Measurements from ENCODE around the gene NFATC1. TPM values are rescaled to one million over a fixed set of nuclear protein-coding genes. Genes with fewer than 3 reads are reported as not detected.

The NFATC1 gene
- total and polyA plus RNA-seq, 5 donors from 2014 or later = 13.1 to 64.7 (median 19.8) TPM

GRCh38 chr18:79489051-79489898 is 93.5 kb downstream of the NFATC1 start:
- Mint-ChIP-seq H3K27me3 (no peaks in the 10 kb centered on the region), H3K27ac (peak overlapping the region in 1 of 3 donors; percentile 84), H3K4me1 (peaks cover 0 to 16% (median 2%) of the 10 kb centered on the region in 4 donors), H3K9me3 (peaks cover 0 to 1% (median 0%) of the 10 kb centered on the region in 7 donors), H3K4me3 (peak overlapping the region in 1 of 4 donors; percentile 35), H3K36me3 (peaks cover 15% of the 10 kb centered on the region)
- peaks cover 6% of the 10 kb centered on the region for H3K4me1 ChIP-seq (ENCODE audit: control insufficient read depth, insufficient read depth, low read length, poor library complexity, severe bottlenecking)
- no peak for DNase-seq
- H3K4me3 ChIP-seq (ENCODE audit: low read depth, low read length) = no peak overlapping the region
- H3K27me3 ChIP-seq (ENCODE audit: control insufficient read depth, insufficient read depth, low read length) = no peaks in the 10 kb centered on the region
- no peaks in the 10 kb centered on the region for H3K9me3 ChIP-seq (ENCODE audit: control insufficient read depth in 2 of 2, low read length in 2 of 2)
- no peak for ATAC-seq (ENCODE audit: low read depth in 2 of 2)
- peaks cover 37% of the 10 kb centered on the region for H3K36me3 ChIP-seq (ENCODE audit: control insufficient read depth, insufficient read depth, low read length)
- H3K27ac ChIP-seq (ENCODE audit: insufficient read depth, low read length, poor library complexity, severe bottlenecking) = no peak overlapping the region

GRCh38 chr18:79489899-79490625 is 94.3 kb downstream of the NFATC1 start:
- Mint-ChIP-seq H3K27ac (no peak overlapping the region), H3K9me3 (peaks cover 0 to 1% (median 0%) of the 10 kb centered on the region in 7 donors), H3K4me3 (no peak overlapping the region), H3K4me1 (peaks cover 0 to 17% (median 2%) of the 10 kb centered on the region in 4 donors), H3K27me3 (no peaks in the 10 kb centered on the region), H3K36me3 (peaks cover 17% of the 10 kb centered on the region)
- H3K4me1 ChIP-seq (ENCODE audit: control insufficient read depth, insufficient read depth, low read length, poor library complexity, severe bottlenecking) = peaks cover 6% of the 10 kb centered on the region
- peaks cover 37% of the 10 kb centered on the region for H3K36me3 ChIP-seq (ENCODE audit: control insufficient read depth, insufficient read depth, low read length)
- DNase-seq (no peak), ATAC-seq (ENCODE audit: low read depth in 2 of 2) (no peak)
- no peak overlapping the region for H3K27ac ChIP-seq (ENCODE audit: insufficient read depth, low read length, poor library complexity, severe bottlenecking)
- no peaks in the 10 kb centered on the region for H3K27me3 ChIP-seq (ENCODE audit: control insufficient read depth, insufficient read depth, low read length)
- H3K4me3 ChIP-seq (ENCODE audit: low read depth, low read length) = no peak overlapping the region
- no peaks in the 10 kb centered on the region for H3K9me3 ChIP-seq (ENCODE audit: control insufficient read depth in 2 of 2, low read length in 2 of 2)

- no peak overlapping the region for H3K27ac Mint-ChIP-seq
- H3K4me3 Mint-ChIP-seq = no peak overlapping the region
- ATAC-seq (ENCODE audit: low read depth in 2 of 2) = no peak
- Histone ChIP-seq H3K9me3 (ENCODE audit: control insufficient read depth in 2 of 2, low read length in 2 of 2) (no peaks in the 10 kb centered on the region), H3K4me1 (ENCODE audit: control insufficient read depth, insufficient read depth, low read length, poor library complexity, severe bottlenecking) (peaks cover 6% of the 10 kb centered on the region), H3K27me3 (ENCODE audit: control insufficient read depth, insufficient read depth, low read length) (no peaks in the 10 kb centered on the region), H3K36me3 (ENCODE audit: control insufficient read depth, insufficient read depth, low read length) (peaks cover 38% of the 10 kb centered on the region), H3K4me3 (ENCODE audit: low read depth, low read length) (no peak overlapping the region), H3K27ac (ENCODE audit: insufficient read depth, low read length, poor library complexity, severe bottlenecking) (no peak overlapping the region)
- H3K9me3 Mint-ChIP-seq = peaks cover 0 to 3% (median 0%) of the 10 kb centered on the region in 7 donors
- peaks cover 0 to 20% (median 3%) of the 10 kb centered on the region in 4 donors for H3K4me1 Mint-ChIP-seq
- DNase-seq = no peak
- peaks cover 22% of the 10 kb centered on the region for H3K36me3 Mint-ChIP-seq
- H3K27me3 Mint-ChIP-seq = no peaks in the 10 kb centered on the region
These were observed 94.9 kb downstream of the NFATC1 start for GRCh38 chr18:79490626-79491041.

GRCh38 chr18:79491081-79491551 is 95.4 kb downstream of the NFATC1 start:
- Mint-ChIP-seq H3K4me3 (peak overlapping the region in 1 of 4 donors; percentile 13), H3K27ac (peak overlapping the region in 2 of 3 donors; percentile 31 to 72), H3K27me3 (no peaks in the 10 kb centered on the region), H3K36me3 (peaks cover 24% of the 10 kb centered on the region), H3K9me3 (peaks cover 0 to 4% (median 0%) of the 10 kb centered on the region in 7 donors), H3K4me1 (peaks cover 0 to 20% (median 3%) of the 10 kb centered on the region in 4 donors)
- Histone ChIP-seq H3K4me3 (ENCODE audit: low read depth, low read length) (no peak overlapping the region), H3K4me1 (ENCODE audit: control insufficient read depth, insufficient read depth, low read length, poor library complexity, severe bottlenecking) (peaks cover 6% of the 10 kb centered on the region), H3K27me3 (ENCODE audit: control insufficient read depth, insufficient read depth, low read length) (no peaks in the 10 kb centered on the region), H3K27ac (ENCODE audit: insufficient read depth, low read length, poor library complexity, severe bottlenecking) (no peak overlapping the region), H3K9me3 (ENCODE audit: control insufficient read depth in 2 of 2, low read length in 2 of 2) (no peaks in the 10 kb centered on the region), H3K36me3 (ENCODE audit: control insufficient read depth, insufficient read depth, low read length) (peaks cover 34% of the 10 kb centered on the region)
- DNase-seq (no peak), ATAC-seq (ENCODE audit: low read depth in 2 of 2) (no peak)

DNA sequence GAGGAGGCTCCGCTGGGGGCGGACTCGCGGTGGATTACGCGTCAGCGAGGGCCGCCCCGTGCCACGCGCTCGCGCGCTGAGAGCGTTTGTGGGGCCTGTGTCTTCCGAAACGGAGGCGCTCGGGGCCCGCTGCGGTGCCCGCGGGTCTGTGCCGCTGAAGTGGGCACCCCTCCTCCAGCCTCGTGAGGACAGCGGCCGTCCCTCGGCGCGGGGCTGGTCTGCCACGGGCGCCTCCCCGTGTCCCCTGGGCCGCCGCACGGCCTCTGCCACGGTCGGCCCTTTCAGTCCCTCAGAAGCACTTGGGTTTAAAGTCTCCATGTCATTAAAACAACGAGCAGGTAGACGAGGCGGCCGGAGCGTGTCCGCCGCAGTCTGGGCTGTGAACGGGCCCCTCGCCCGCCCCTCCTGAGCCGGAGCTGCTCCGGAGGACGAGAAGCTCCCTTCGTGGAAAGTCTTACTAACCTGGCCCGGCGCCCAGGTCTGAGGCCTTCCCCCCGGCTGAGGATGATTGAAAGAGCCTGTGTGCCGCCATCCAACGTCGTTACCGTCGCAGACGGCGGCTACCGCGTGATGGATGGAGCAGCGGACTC is 97.6 kb downstream of the NFATC1 start:
- H3K36me3 ChIP-seq (ENCODE audit: control insufficient read depth, insufficient read depth, low read length) = peaks cover 26% of the 10 kb centered on the region
- Mint-ChIP-seq H3K4me1 (peaks cover 0 to 22% (median 3%) of the 10 kb centered on the region in 4 donors), H3K9me3 (peaks cover 0 to 14% (median 2%) of the 10 kb centered on the region in 7 donors), H3K4me3 (no peak overlapping the region), H3K36me3 (peaks cover 35% of the 10 kb centered on the region), H3K27ac (no peak overlapping the region), H3K27me3 (no peaks in the 10 kb centered on the region)
- H3K27ac ChIP-seq (ENCODE audit: insufficient read depth, low read length, poor library complexity, severe bottlenecking) = no peak overlapping the region
- peaks cover 6 to 9% of the 10 kb centered on the region in 2 experiments for H3K9me3 ChIP-seq (ENCODE audit: control insufficient read depth in 2 of 2, low read length in 2 of 2)
- ATAC-seq (ENCODE audit: low read depth in 2 of 2) (no peak), DNase-seq (no peak)
- no peaks in the 10 kb centered on the region for H3K27me3 ChIP-seq (ENCODE audit: control insufficient read depth, insufficient read depth, low read length)
- H3K4me3 ChIP-seq (ENCODE audit: low read depth, low read length) = no peak overlapping the region
- peaks cover 6% of the 10 kb centered on the region for H3K4me1 ChIP-seq (ENCODE audit: control insufficient read depth, insufficient read depth, low read length, poor library complexity, severe bottlenecking)

- Histone ChIP-seq H3K27ac (ENCODE audit: insufficient read depth, low read length, poor library complexity, severe bottlenecking) (no peak overlapping the region), H3K4me3 (ENCODE audit: low read depth, low read length) (no peak overlapping the region), H3K9me3 (ENCODE audit: control insufficient read depth in 2 of 2, low read length in 2 of 2) (peaks cover 11 to 14% of the 10 kb centered on the region in 2 experiments), H3K27me3 (ENCODE audit: control insufficient read depth, insufficient read depth, low read length) (no peaks in the 10 kb centered on the region), H3K36me3 (ENCODE audit: control insufficient read depth, insufficient read depth, low read length) (peaks cover 22% of the 10 kb centered on the region), H3K4me1 (ENCODE audit: control insufficient read depth, insufficient read depth, low read length, poor library complexity, severe bottlenecking) (peaks cover 6% of the 10 kb centered on the region)
- DNase-seq = no peak
- no peak overlapping the region for H3K4me3 Mint-ChIP-seq
- peaks cover 0 to 19% (median 4%) of the 10 kb centered on the region in 7 donors for H3K9me3 Mint-ChIP-seq
- no peaks in the 10 kb centered on the region for H3K27me3 Mint-ChIP-seq
- H3K36me3 Mint-ChIP-seq = peaks cover 36% of the 10 kb centered on the region
- H3K4me1 Mint-ChIP-seq = peaks cover 0 to 23% (median 3%) of the 10 kb centered on the region in 4 donors
- no peak for ATAC-seq (ENCODE audit: low read depth in 2 of 2)
- no peak overlapping the region for H3K27ac Mint-ChIP-seq
These were observed 98.1 kb downstream of the NFATC1 start for GRCh38 chr18:79493801-79494211.

DNA sequence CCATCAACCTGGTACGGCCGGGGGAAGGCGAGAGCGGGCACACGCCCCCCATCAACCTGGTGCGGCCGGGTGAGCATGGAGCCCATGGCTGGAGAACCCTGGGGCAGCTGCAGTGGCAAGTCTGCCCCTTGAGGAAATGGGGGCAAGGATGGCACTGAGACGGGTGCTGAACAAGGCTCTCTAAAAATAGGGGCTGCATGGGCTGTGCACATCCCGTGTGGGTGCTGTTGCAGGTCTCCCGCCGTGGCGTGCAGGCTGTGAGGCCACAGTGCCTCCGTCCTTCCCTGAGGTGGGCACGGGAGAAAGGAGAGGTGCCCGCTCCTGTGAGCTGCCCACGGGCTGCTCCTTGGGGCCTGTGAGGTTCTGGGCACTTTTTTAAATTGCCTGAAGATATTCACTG is 99.2 kb downstream of the NFATC1 start:
- peak overlapping the region in 1 of 3 donors; percentile 17 for H3K27ac Mint-ChIP-seq
- Histone ChIP-seq H3K27ac (ENCODE audit: insufficient read depth, low read length, poor library complexity, severe bottlenecking) (no peak overlapping the region), H3K4me1 (ENCODE audit: control insufficient read depth, insufficient read depth, low read length, poor library complexity, severe bottlenecking) (peaks cover 6% of the 10 kb centered on the region), H3K9me3 (ENCODE audit: control insufficient read depth in 2 of 2, low read length in 2 of 2) (peaks cover 22 to 26% of the 10 kb centered on the region in 2 experiments), H3K4me3 (ENCODE audit: low read depth, low read length) (no peak overlapping the region), H3K27me3 (ENCODE audit: control insufficient read depth, insufficient read depth, low read length) (no peaks in the 10 kb centered on the region), H3K36me3 (ENCODE audit: control insufficient read depth, insufficient read depth, low read length) (peaks cover 22% of the 10 kb centered on the region)
- no peak for DNase-seq
- no peaks in the 10 kb centered on the region for H3K27me3 Mint-ChIP-seq
- no peak for ATAC-seq (ENCODE audit: low read depth in 2 of 2)
- peaks cover 0 to 30% (median 5%) of the 10 kb centered on the region in 7 donors for H3K9me3 Mint-ChIP-seq
- H3K4me3 Mint-ChIP-seq = no peak overlapping the region
- peaks cover 47% of the 10 kb centered on the region for H3K36me3 Mint-ChIP-seq
- H3K4me1 Mint-ChIP-seq = peaks cover 0 to 26% (median 3%) of the 10 kb centered on the region in 4 donors
